Common myeloid progenitor, CD34-positive (primary cell): ENCODE measurements around the gene KCNJ18.
"Not testable (repeated sequence)": the region's sequence is repeated elsewhere in the genome, so short reads cannot be mapped to it uniquely, and the experiment has no call there.

Experiments used
- CTCF ChIA-PET: fragments of 350-600 bp; sonication (Branson Sonifier 250); formaldehyde crosslinking; loops from one replicate; lab custom pipeline; 2021; ENCODE audit warnings: antibody characterized with exemption; lab: Charles Lee
- POLR2A ChIA-PET: fragments of 350-600 bp; sonication (Branson Sonifier 250); formaldehyde crosslinking; loops from one replicate; lab custom pipeline; 2021; ENCODE audit warnings: antibody characterized with exemption; lab: Charles Lee
- DNase-seq, 3 donors: peaks; one replicate each; pipeline versions ENCODE4 v3.0.0 to v3.0.0-alpha.2; 2013
- H3K27ac ChIP-seq, 2 experiments: 1 replicate in 1 of 2; 2 replicates in 1 of 2; pipeline ENCODE4 v1.7.0; 2013; ENCODE audit warnings: inconsistent platforms in 2 of 2, low read length in 2 of 2, mild to moderate bottlenecking in 2 of 2, low read depth in 1 of 2, moderate library complexity in 1 of 2; ENCODE audit not compliant: severe bottlenecking in 2 of 2, insufficient read depth in 1 of 2, poor library complexity in 1 of 2
- H3K27me3 ChIP-seq, 5 experiments: replicated peaks in 2 of 5; 1 replicate in 3 of 5; 2 replicates in 2 of 5; pipeline versions ENCODE4 v1.6.1 to v1.7.0; 2013; ENCODE audit warnings: low read length in 4 of 5, mild to moderate bottlenecking in 2 of 5, moderate library complexity in 2 of 5, inconsistent platforms in 1 of 5; ENCODE audit not compliant: insufficient read depth in 5 of 5, control insufficient read depth in 4 of 5
- H3K36me3 ChIP-seq, 4 experiments: 1 replicate in 2 of 4; 2 replicates in 2 of 4; pipeline versions ENCODE4 v1.6.1 to v1.7.0; 2013; ENCODE audit warnings: low read length in 3 of 4, control low read depth in 1 of 4, mild to moderate bottlenecking in 1 of 4; ENCODE audit not compliant: control insufficient read depth in 4 of 4, insufficient read depth in 4 of 4
- H3K4me1 ChIP-seq, 4 experiments: 1 replicate in 3 of 4; 2 replicates in 1 of 4; pipeline versions ENCODE4 v1.6.1 to v1.7.1; 2013; ENCODE audit warnings: low read length in 3 of 4, mild to moderate bottlenecking in 3 of 4, control low read depth in 1 of 4, inconsistent platforms in 1 of 4, moderate library complexity in 1 of 4; ENCODE audit not compliant: control insufficient read depth in 4 of 4, insufficient read depth in 4 of 4; ENCODE audit errors: control extremely low read depth in 1 of 4
- H3K4me3 ChIP-seq, 7 experiments: 1 replicate in 4 of 7; 2 replicates in 3 of 7; pipeline versions ENCODE4 v1.5.1 to v1.7.0; 2013; ENCODE audit warnings: mild to moderate bottlenecking in 7 of 7, low read length in 6 of 7, moderate library complexity in 6 of 7, inconsistent platforms in 2 of 7, low read depth in 2 of 7, control low read depth in 1 of 7; ENCODE audit not compliant: insufficient read depth in 4 of 7, control insufficient read depth in 1 of 7; ENCODE audit errors: extremely low read depth in 1 of 7
- H3K9me3 ChIP-seq, 5 experiments: 1 replicate in 4 of 5; 2 replicates in 1 of 5; pipeline versions ENCODE4 v1.6.1 to v1.7.1; 2013; ENCODE audit warnings: low read length in 4 of 5, mild to moderate bottlenecking in 2 of 5, inconsistent platforms in 1 of 5, low read depth in 1 of 5, moderate library complexity in 1 of 5; ENCODE audit not compliant: control insufficient read depth in 4 of 5, insufficient read depth in 2 of 5; ENCODE audit errors: control extremely low read depth in 1 of 5
- WGBS: methylation state at CpG from one replicate; pipeline ENCODE4 v1.1.5; 2013; ENCODE audit not compliant: insufficient coverage; 5-methylcytosine and 5-hydroxymethylcytosine counted together

KCNJ18 gene

GRCh38 chr17:21661455-21661854, 30.9 kb upstream of the KCNJ18 start:
- H3K27ac ChIP-seq, CTCF ChIA-PET, H3K4me1 ChIP-seq, POLR2A ChIA-PET, H3K4me3 ChIP-seq, DNase-seq, H3K9me3 ChIP-seq, H3K36me3 ChIP-seq, H3K27me3 ChIP-seq: not testable (repeated sequence)
- WGBS: no CpG with 5 or more reads among the region's 1 CpG

GRCh38 chr17:21663166-21663565, 29.2 kb upstream of the KCNJ18 start:
- not testable (repeated sequence) for DNase-seq
- 100% methylated on average over 2 of the region's 3 CpGs for WGBS

GRCh38 chr17:21663614-21664474, 28.5 kb upstream of the KCNJ18 start:
- H3K27ac ChIP-seq, H3K27me3 ChIP-seq: not testable (repeated sequence)

More at GRCh38 chr17:21663166-21663565, 29.2 kb upstream of the KCNJ18 start:
- H3K4me3 ChIP-seq, H3K4me1 ChIP-seq, H3K27ac ChIP-seq, H3K36me3 ChIP-seq, H3K9me3 ChIP-seq, CTCF ChIA-PET, POLR2A ChIA-PET, H3K27me3 ChIP-seq: not testable (repeated sequence)

GRCh38 chr17:21665171-21665570, 27.2 kb upstream of the KCNJ18 start:
- CTCF ChIA-PET, H3K27ac ChIP-seq, H3K9me3 ChIP-seq, H3K36me3 ChIP-seq, H3K4me1 ChIP-seq, H3K27me3 ChIP-seq, DNase-seq, H3K4me3 ChIP-seq, POLR2A ChIA-PET: not testable (repeated sequence)
- no CpG with 5 or more reads among the region's 1 CpG for WGBS

More at GRCh38 chr17:21663614-21664474, 28.5 kb upstream of the KCNJ18 start:
- CTCF ChIA-PET, POLR2A ChIA-PET, DNase-seq, H3K9me3 ChIP-seq, H3K36me3 ChIP-seq, H3K4me3 ChIP-seq, H3K4me1 ChIP-seq: not testable (repeated sequence)
- WGBS: 57% methylated on average over 6 of the region's 7 CpGs

GRCh38 chr17:21665935-21666493, 26.3 kb upstream of the KCNJ18 start:
- H3K27me3 ChIP-seq, H3K4me1 ChIP-seq, POLR2A ChIA-PET, H3K4me3 ChIP-seq, H3K36me3 ChIP-seq, H3K27ac ChIP-seq, DNase-seq, H3K9me3 ChIP-seq, CTCF ChIA-PET: not testable (repeated sequence)
- 41% methylated on average over 2 of the region's 2 CpGs for WGBS

- 63% methylated on average over 3 of the region's 3 CpGs for WGBS
- CTCF ChIA-PET, H3K4me1 ChIP-seq, H3K36me3 ChIP-seq, H3K27ac ChIP-seq, H3K27me3 ChIP-seq, H3K9me3 ChIP-seq, H3K4me3 ChIP-seq, DNase-seq, POLR2A ChIA-PET: not testable (repeated sequence)
These were observed 25.5 kb upstream of the KCNJ18 start for GRCh38 chr17:21666711-21667412.
